Measurements from ENCODE around the gene ADISSP.

GRCh38 chr20:3744037-3744436 lies 23.5 kb downstream of the ADISSP start:
- no peak for TF ChIP-seq CTCF (conservative IDR thresholded peaks at IDR 0.05 in 1 of 2, IDR thresholded peaks at IDR 0.05 in 1 of 2; ENCODE audit: low read depth in 1 of 2, low read length in 2 of 2)
- no peak for TF ChIP-seq EZH2 (IDR thresholded peaks at IDR 0.05; ENCODE audit: low read length, missing control alignments)
